ENCODE data around the gene TMEM79. TPM values are rescaled to one million over a fixed set of nuclear protein-coding genes. Genes with fewer than 3 reads are reported as not detected.
A peak's percentile ranks its signal among the peaks of the same experiment; 100 is the strongest.

Gene TMEM79
- total and polyA plus RNA-seq, 2 experiments from 2014 or later = 1.8 to 3.8 TPM

GRCh38 chr1:156293895-156294294 is 9.8 kb downstream of the TMEM79 start:
- no peak for DNase-seq
- in situ Hi-C loops (cut with MboI) = no loop called here
- Histone ChIP-seq H3K4me1 (ENCODE audit: insufficient read depth) (peaks cover 16% of the 10 kb centered on the region), H3F3A (ENCODE audit: insufficient read depth) (peaks cover 6% of the 10 kb centered on the region), H3K9ac (no peak overlapping the region), H3K27ac (no peak overlapping the region), H2AFZ (no peak overlapping the region), H3K79me2 (ENCODE audit: insufficient read depth) (peaks cover 42% of the 10 kb centered on the region), H3K27me3 (replicated peaks; ENCODE audit: insufficient read depth) (no peaks in the 10 kb centered on the region), H3K4me3 (no peak overlapping the region), H3K4me2 (ENCODE audit: unreplicated experiment) (no peak overlapping the region), H3K9me2 (ENCODE audit: insufficient read depth) (no peaks in the 10 kb centered on the region), H3K9me3 (ENCODE audit: low read depth) (no peaks in the 10 kb centered on the region), H4K20me1 (ENCODE audit: insufficient read depth) (no peaks in the 10 kb centered on the region), H3K36me3 (ENCODE audit: low read depth) (0 out of 2 replicates have a peak, but pooled peaks cover 2% of the 10 kb centered on the region)
- TF ChIP-seq EZH2 (IDR thresholded peaks at IDR 0.05; ENCODE audit: insufficient read depth, poor library complexity, severe bottlenecking) (no peak), EZH2phosphoT487 (IDR thresholded peaks at IDR 0.05; ENCODE audit: insufficient read depth, low read depth) (no peak)
- WGBS, 2 experiments (ENCODE audit: low coverage in 1 of 2, low lambda C conversion rate in 2 of 2, missing lambda C conversion rate in 2 of 2) = 91 to 92% methylated on average over 8 to 9 of the region's 9 CpGs

- peaks cover 6% of the 10 kb centered on the region for H3F3A ChIP-seq (ENCODE audit: insufficient read depth)
- H3K9me2 ChIP-seq (ENCODE audit: insufficient read depth) = no peaks in the 10 kb centered on the region
- peak; percentile 87 for DNase-seq
- WGBS, 2 experiments (ENCODE audit: low coverage in 1 of 2, low lambda C conversion rate in 2 of 2, missing lambda C conversion rate in 2 of 2) = 1 to 3% methylated on average over 17 of the region's 17 CpGs
- peak within 1 kb of the TSS; percentile 97 for H3K4me3 ChIP-seq
- TF ChIP-seq EZH2phosphoT487 (IDR thresholded peaks at IDR 0.05; ENCODE audit: insufficient read depth, low read depth) (no peak), EZH2 (IDR thresholded peaks at IDR 0.05; ENCODE audit: insufficient read depth, poor library complexity, severe bottlenecking) (no peak)
- no peaks in the 10 kb centered on the region for H3K36me3 ChIP-seq (ENCODE audit: low read depth)
- in situ Hi-C loops (cut with MboI) = no loop called here
- H2AFZ ChIP-seq = peak within 1 kb of the TSS; percentile 99
- H3K4me2 ChIP-seq (ENCODE audit: unreplicated experiment) = peak within 1 kb of the TSS; percentile 97
- no peak within 1 kb of the TSS for H3K27ac ChIP-seq
- peaks cover 16% of the 10 kb centered on the region for H3K4me1 ChIP-seq (ENCODE audit: insufficient read depth)
- H3K9ac ChIP-seq = peak within 1 kb of the TSS; percentile 88
- no peaks in the 10 kb centered on the region for H3K9me3 ChIP-seq (ENCODE audit: low read depth)
- no peaks in the 10 kb centered on the region for H4K20me1 ChIP-seq (ENCODE audit: insufficient read depth)
- H3K79me2 ChIP-seq (ENCODE audit: insufficient read depth) = peaks cover 26% of the 10 kb centered on the region
- no peaks in the 10 kb centered on the region for H3K27me3 ChIP-seq (replicated peaks; ENCODE audit: insufficient read depth)
Measured at GRCh38 chr1:156295391-156295947, 11.3 kb downstream of the TMEM79 start, which contains the start of gene GLMP. TSS of gene GLMP (minus strand) at chr1:156295679. CDS start at chr1:156295645, 34 bp downstream.

- Histone ChIP-seq H4K20me1 (ENCODE audit: insufficient read depth) (no peaks in the 10 kb centered on the region), H3K4me2 (ENCODE audit: unreplicated experiment) (no peak within 1 kb of the TSS), H3K27ac (no peak within 1 kb of the TSS), H3K79me2 (ENCODE audit: insufficient read depth) (peaks cover 21% of the 10 kb centered on the region), H2AFZ (no peak within 1 kb of the TSS), H3F3A (ENCODE audit: insufficient read depth) (peaks cover 9% of the 10 kb centered on the region), H3K9me2 (ENCODE audit: insufficient read depth) (no peaks in the 10 kb centered on the region), H3K4me3 (no peak within 1 kb of the TSS), H3K27me3 (replicated peaks; ENCODE audit: insufficient read depth) (no peaks in the 10 kb centered on the region), H3K9ac (no peak within 1 kb of the TSS), H3K9me3 (ENCODE audit: low read depth) (no peaks in the 10 kb centered on the region), H3K36me3 (ENCODE audit: low read depth) (no peaks in the 10 kb centered on the region), H3K4me1 (ENCODE audit: insufficient read depth) (peaks cover 8% of the 10 kb centered on the region)
- in situ Hi-C loops (cut with MboI) = no loop called here
- no peak for DNase-seq
- TF ChIP-seq EZH2phosphoT487 (IDR thresholded peaks at IDR 0.05; ENCODE audit: insufficient read depth, low read depth) (no peak), EZH2 (IDR thresholded peaks at IDR 0.05; ENCODE audit: insufficient read depth, poor library complexity, severe bottlenecking) (no peak)
- WGBS, 2 experiments (ENCODE audit: low coverage in 1 of 2, low lambda C conversion rate in 2 of 2, missing lambda C conversion rate in 2 of 2) = 92 to 93% methylated on average over 19 of the region's 19 CpGs
Measured at GRCh38 chr1:156298852-156299357, 14.8 kb downstream of the TMEM79 start, which contains the start of gene VHLL. TSS of gene VHLL (minus strand) at chr1:156299307. CDS start at chr1:156299189, 118 bp downstream.

GRCh38 chr1:156303241-156303640 is 19.1 kb downstream of the TMEM79 start:
- 76 to 81% methylated on average over 4 of the region's 4 CpGs for WGBS, 2 experiments (ENCODE audit: low coverage in 1 of 2, low lambda C conversion rate in 2 of 2, missing lambda C conversion rate in 2 of 2)
- H3K79me2 ChIP-seq (ENCODE audit: insufficient read depth) = no peaks in the 10 kb centered on the region
- no peak for DNase-seq
- H4K20me1 ChIP-seq (ENCODE audit: insufficient read depth) = no peaks in the 10 kb centered on the region
- H3K4me2 ChIP-seq (ENCODE audit: unreplicated experiment) = no peak overlapping the region
- TF ChIP-seq EZH2phosphoT487 (IDR thresholded peaks at IDR 0.05; ENCODE audit: insufficient read depth, low read depth) = no peak
- no peak for TF ChIP-seq EZH2 (IDR thresholded peaks at IDR 0.05; ENCODE audit: insufficient read depth, poor library complexity, severe bottlenecking)
- H3K4me1 ChIP-seq (ENCODE audit: insufficient read depth) = no peaks in the 10 kb centered on the region
- H2AFZ ChIP-seq = no peak overlapping the region
- H3K9ac ChIP-seq = no peak overlapping the region
- H3K27me3 ChIP-seq (replicated peaks; ENCODE audit: insufficient read depth) = no peaks in the 10 kb centered on the region
- H3F3A ChIP-seq (ENCODE audit: insufficient read depth) = peaks cover 17% of the 10 kb centered on the region
- H3K36me3 ChIP-seq (ENCODE audit: low read depth) = peaks cover 16% of the 10 kb centered on the region; the same call in 1 of the 2 replicates
- no peak overlapping the region for H3K4me3 ChIP-seq
- H3K27ac ChIP-seq = no peak overlapping the region
- in situ Hi-C loops (cut with MboI) = no loop called here
- no peaks in the 10 kb centered on the region for H3K9me2 ChIP-seq (ENCODE audit: insufficient read depth)
- no peaks in the 10 kb centered on the region for H3K9me3 ChIP-seq (ENCODE audit: low read depth)
